Measurements from ENCODE around the gene NDC80. TPM values are rescaled to one million over a fixed set of nuclear protein-coding genes. Genes with fewer than 3 reads are reported as not detected.
A peak's percentile ranks its signal among the peaks of the same experiment; 100 is the strongest.
"Not testable (repeated sequence)": the region's sequence is repeated elsewhere in the genome, so short reads cannot be mapped to it uniquely, and the experiment has no call there.

NDC80 gene
- total RNA-seq, 1 donor from 2014 or later = 98.1 TPM

GRCh38 chr18:2538844-2539243 lies 32.5 kb upstream of the NDC80 start:
- Histone ChIP-seq H4K20me1 (ENCODE audit: low read depth) (no peaks in the 10 kb centered on the region), H3K27ac (no peak overlapping the region), H3K4me1 (peaks cover 12% of the 10 kb centered on the region), H2AFZ (replicated peaks) (no peak overlapping the region), H3K36me3 (no peaks in the 10 kb centered on the region), H3F3A (ENCODE audit: low read depth) (peaks cover 5% of the 10 kb centered on the region), H3K27me3 (no peaks in the 10 kb centered on the region), H3K79me2 (ENCODE audit: low read depth) (no peaks in the 10 kb centered on the region), H3K9me3 (ENCODE audit: low read depth) (no peaks in the 10 kb centered on the region), H3K4me2 (no peak overlapping the region), H3K4me3 (no peak overlapping the region), H3K9ac (no peak overlapping the region)
- Mint-ChIP-seq H3K36me3 (peaks cover 10% of the 10 kb centered on the region), H3K27me3 (ENCODE audit: insufficient read depth, low read depth) (no peaks in the 10 kb centered on the region), H3K9me3 (no peaks in the 10 kb centered on the region), H3K4me1 (peaks cover 12% of the 10 kb centered on the region), H3K4me3 (no peak overlapping the region), H3K27ac (no peak overlapping the region)
- TF ChIP-seq EZH2 (IDR thresholded peaks at IDR 0.05) (no peak), EZH2phosphoT487 (IDR thresholded peaks at IDR 0.05) (no peak)
- TF ChIP-seq, protein P1, sequence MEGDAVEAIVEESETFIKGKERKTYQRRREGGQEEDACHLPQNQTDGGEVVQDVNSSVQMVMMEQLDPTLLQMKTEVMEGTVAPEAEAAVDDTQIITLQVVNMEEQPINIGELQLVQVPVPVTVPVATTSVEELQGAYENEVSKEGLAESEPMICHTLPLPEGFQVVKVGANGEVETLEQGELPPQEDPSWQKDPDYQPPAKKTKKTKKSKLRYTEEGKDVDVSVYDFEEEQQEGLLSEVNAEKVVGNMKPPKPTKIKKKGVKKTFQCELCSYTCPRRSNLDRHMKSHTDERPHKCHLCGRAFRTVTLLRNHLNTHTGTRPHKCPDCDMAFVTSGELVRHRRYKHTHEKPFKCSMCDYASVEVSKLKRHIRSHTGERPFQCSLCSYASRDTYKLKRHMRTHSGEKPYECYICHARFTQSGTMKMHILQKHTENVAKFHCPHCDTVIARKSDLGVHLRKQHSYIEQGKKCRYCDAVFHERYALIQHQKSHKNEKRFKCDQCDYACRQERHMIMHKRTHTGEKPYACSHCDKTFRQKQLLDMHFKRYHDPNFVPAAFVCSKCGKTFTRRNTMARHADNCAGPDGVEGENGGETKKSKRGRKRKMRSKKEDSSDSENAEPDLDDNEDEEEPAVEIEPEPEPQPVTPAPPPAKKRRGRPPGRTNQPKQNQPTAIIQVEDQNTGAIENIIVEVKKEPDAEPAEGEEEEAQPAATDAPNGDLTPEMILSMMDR (IDR thresholded peaks at IDR 0.05) = no peak
- DNase-seq (ENCODE audit: low spot score) = no peak

- H4K20me1 ChIP-seq (ENCODE audit: low read depth) = no peaks in the 10 kb centered on the region
- H3K9me3 ChIP-seq (ENCODE audit: low read depth) = no peaks in the 10 kb centered on the region
- no peak overlapping the region for H3K4me3 ChIP-seq
- Mint-ChIP-seq H3K9me3 (no peaks in the 10 kb centered on the region), H3K27me3 (ENCODE audit: insufficient read depth, low read depth) (no peaks in the 10 kb centered on the region), H3K4me3 (no peak overlapping the region), H3K4me1 (peaks cover 12% of the 10 kb centered on the region), H3K36me3 (peaks cover 5% of the 10 kb centered on the region), H3K27ac (no peak overlapping the region)
- peaks cover 12% of the 10 kb centered on the region for H3K4me1 ChIP-seq
- no peaks in the 10 kb centered on the region for H3K36me3 ChIP-seq
- H3K27me3 ChIP-seq = no peaks in the 10 kb centered on the region
- no peak overlapping the region for H3K27ac ChIP-seq
- H3K79me2 ChIP-seq (ENCODE audit: low read depth) = no peaks in the 10 kb centered on the region
- TF ChIP-seq, protein P1 (IDR thresholded peaks at IDR 0.05) = no peak
- TF ChIP-seq EZH2phosphoT487 (IDR thresholded peaks at IDR 0.05) (no peak), EZH2 (IDR thresholded peaks at IDR 0.05) (no peak)
- H3K9ac ChIP-seq = no peak overlapping the region
- no peak overlapping the region for H2AFZ ChIP-seq (replicated peaks)
- peaks cover 5% of the 10 kb centered on the region for H3F3A ChIP-seq (ENCODE audit: low read depth)
- peak overlapping the region; percentile 12 for H3K4me2 ChIP-seq
- DNase-seq (ENCODE audit: low spot score) = no peak
Observed at GRCh38 chr18:2540575-2540974, 30.8 kb upstream of the NDC80 start.

DNA sequence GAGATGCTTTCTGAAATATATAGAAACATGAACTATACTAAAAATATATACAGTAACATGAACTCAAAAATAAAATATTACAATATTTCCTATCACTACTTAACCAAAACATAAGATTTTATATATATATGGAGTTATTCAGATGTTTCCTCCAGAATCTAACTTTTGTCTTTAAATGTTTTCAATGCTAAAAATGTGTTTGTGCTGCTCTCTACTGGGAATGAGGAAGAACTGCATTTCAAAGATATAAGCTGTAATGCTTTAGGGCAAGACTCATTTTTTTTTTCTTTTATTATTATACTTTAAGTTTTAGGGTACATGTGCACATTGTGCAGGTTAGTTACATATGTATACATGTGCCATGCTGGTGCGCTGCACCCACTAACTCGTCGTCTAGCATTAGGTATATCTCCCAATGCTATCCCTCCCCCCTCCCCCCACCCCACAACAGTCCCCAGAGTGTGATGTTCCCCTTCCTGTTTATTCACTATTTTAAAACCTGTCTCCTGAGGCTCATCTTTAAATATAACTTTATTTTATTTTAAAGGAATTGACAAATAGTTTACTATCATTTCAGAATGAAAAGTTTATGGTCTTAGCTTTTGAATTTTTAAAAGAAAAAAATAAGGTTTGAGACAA lies 29.3 kb upstream of the NDC80 start:
- H3K9ac ChIP-seq; H3K4me3 ChIP-seq; H3K27ac ChIP-seq; H3K4me2 ChIP-seq; H3K9me3 Mint-ChIP-seq; H3K27me3 Mint-ChIP-seq (ENCODE audit: insufficient read depth, low read depth); H3K27me3 ChIP-seq; H4K20me1 ChIP-seq (ENCODE audit: low read depth); H3K36me3 Mint-ChIP-seq; H3K36me3 ChIP-seq; DNase-seq (ENCODE audit: low spot score); H3K4me3 Mint-ChIP-seq; H3K9me3 ChIP-seq (ENCODE audit: low read depth); H3K4me1 ChIP-seq; H2AFZ ChIP-seq (replicated peaks); H3K27ac Mint-ChIP-seq; H3F3A ChIP-seq (ENCODE audit: low read depth); H3K79me2 ChIP-seq (ENCODE audit: low read depth): not testable (repeated sequence)
- TF ChIP-seq, protein P1 (IDR thresholded peaks at IDR 0.05) = peak; percentile 76
- H3K4me1 Mint-ChIP-seq = peaks cover 12% of the 10 kb centered on the region

Measured in neural progenitor cell (in vitro differentiated cells).